ENCODE measurements around the gene PHGDH.

DNA sequence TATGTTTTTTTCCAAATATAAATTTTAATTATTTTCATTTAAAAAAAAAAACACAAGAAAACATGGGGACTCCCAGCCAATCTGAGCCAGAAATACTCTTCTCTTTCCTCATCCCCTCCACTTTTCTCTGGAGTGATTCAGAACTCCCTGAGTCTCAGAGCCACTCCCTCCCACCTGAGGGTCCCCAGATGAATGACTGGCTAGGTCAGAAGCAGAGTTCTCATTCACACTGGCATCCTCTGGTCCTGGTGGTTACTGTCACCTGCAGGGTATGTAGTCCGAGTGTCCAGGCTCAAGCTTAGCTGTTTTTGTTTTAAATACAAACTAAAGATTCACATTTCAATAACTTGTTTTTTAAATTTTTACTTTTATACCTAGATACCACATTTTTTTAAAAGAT lies 50.7 kb downstream of the PHGDH start:
- TF ChIP-seq, protein P1, sequence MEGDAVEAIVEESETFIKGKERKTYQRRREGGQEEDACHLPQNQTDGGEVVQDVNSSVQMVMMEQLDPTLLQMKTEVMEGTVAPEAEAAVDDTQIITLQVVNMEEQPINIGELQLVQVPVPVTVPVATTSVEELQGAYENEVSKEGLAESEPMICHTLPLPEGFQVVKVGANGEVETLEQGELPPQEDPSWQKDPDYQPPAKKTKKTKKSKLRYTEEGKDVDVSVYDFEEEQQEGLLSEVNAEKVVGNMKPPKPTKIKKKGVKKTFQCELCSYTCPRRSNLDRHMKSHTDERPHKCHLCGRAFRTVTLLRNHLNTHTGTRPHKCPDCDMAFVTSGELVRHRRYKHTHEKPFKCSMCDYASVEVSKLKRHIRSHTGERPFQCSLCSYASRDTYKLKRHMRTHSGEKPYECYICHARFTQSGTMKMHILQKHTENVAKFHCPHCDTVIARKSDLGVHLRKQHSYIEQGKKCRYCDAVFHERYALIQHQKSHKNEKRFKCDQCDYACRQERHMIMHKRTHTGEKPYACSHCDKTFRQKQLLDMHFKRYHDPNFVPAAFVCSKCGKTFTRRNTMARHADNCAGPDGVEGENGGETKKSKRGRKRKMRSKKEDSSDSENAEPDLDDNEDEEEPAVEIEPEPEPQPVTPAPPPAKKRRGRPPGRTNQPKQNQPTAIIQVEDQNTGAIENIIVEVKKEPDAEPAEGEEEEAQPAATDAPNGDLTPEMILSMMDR (IDR thresholded peaks at IDR 0.05): no peak
- TF ChIP-seq POLR2AphosphoS5 (IDR thresholded peaks at IDR 0.05) (no peak), POLR2A (IDR thresholded peaks at IDR 0.05) (no peak)
